ENCODE data around the gene SEC24D. TPM values are rescaled to one million over a fixed set of nuclear protein-coding genes. Genes with fewer than 3 reads are reported as not detected.

The SEC24D gene
- total and polyA plus RNA-seq, 2 of the 8 experiments (the other 6 are each of a cell fraction or from before 2014, with no cell fraction given) = 28.9 to 91.6 TPM

DNA sequence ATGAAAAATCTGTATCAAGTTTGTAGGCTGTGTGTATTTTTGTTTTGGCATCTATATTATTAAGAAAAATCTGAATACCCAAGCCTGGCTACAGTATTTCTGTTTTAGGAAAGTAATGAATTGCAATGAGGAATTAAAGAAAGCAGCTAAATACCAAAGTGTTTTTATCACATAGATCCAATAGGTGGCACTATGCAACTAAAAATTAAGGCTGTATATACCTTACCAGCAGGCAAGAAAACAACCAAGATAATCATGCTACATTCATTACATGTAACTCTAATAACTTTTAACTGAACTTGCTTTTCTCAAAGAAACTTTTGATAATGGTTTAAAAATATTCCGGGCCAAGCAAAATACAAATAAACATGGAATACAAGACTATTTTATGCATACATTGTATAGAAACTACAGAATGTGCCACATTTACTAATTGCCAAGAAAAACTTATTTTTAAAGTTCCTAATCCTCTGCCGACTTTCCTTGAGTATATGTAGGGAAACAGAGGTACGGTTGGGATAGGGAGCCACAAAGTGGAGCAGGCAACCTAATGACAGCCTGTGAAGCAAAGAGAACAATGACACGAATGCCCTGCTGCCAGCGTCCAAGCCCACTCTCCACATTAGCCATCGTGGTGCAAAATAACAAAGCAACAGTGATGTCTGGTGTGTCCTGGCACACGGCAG, 63.7 kb downstream of the SEC24D start (continued):
- TF ChIP-seq, protein P1, sequence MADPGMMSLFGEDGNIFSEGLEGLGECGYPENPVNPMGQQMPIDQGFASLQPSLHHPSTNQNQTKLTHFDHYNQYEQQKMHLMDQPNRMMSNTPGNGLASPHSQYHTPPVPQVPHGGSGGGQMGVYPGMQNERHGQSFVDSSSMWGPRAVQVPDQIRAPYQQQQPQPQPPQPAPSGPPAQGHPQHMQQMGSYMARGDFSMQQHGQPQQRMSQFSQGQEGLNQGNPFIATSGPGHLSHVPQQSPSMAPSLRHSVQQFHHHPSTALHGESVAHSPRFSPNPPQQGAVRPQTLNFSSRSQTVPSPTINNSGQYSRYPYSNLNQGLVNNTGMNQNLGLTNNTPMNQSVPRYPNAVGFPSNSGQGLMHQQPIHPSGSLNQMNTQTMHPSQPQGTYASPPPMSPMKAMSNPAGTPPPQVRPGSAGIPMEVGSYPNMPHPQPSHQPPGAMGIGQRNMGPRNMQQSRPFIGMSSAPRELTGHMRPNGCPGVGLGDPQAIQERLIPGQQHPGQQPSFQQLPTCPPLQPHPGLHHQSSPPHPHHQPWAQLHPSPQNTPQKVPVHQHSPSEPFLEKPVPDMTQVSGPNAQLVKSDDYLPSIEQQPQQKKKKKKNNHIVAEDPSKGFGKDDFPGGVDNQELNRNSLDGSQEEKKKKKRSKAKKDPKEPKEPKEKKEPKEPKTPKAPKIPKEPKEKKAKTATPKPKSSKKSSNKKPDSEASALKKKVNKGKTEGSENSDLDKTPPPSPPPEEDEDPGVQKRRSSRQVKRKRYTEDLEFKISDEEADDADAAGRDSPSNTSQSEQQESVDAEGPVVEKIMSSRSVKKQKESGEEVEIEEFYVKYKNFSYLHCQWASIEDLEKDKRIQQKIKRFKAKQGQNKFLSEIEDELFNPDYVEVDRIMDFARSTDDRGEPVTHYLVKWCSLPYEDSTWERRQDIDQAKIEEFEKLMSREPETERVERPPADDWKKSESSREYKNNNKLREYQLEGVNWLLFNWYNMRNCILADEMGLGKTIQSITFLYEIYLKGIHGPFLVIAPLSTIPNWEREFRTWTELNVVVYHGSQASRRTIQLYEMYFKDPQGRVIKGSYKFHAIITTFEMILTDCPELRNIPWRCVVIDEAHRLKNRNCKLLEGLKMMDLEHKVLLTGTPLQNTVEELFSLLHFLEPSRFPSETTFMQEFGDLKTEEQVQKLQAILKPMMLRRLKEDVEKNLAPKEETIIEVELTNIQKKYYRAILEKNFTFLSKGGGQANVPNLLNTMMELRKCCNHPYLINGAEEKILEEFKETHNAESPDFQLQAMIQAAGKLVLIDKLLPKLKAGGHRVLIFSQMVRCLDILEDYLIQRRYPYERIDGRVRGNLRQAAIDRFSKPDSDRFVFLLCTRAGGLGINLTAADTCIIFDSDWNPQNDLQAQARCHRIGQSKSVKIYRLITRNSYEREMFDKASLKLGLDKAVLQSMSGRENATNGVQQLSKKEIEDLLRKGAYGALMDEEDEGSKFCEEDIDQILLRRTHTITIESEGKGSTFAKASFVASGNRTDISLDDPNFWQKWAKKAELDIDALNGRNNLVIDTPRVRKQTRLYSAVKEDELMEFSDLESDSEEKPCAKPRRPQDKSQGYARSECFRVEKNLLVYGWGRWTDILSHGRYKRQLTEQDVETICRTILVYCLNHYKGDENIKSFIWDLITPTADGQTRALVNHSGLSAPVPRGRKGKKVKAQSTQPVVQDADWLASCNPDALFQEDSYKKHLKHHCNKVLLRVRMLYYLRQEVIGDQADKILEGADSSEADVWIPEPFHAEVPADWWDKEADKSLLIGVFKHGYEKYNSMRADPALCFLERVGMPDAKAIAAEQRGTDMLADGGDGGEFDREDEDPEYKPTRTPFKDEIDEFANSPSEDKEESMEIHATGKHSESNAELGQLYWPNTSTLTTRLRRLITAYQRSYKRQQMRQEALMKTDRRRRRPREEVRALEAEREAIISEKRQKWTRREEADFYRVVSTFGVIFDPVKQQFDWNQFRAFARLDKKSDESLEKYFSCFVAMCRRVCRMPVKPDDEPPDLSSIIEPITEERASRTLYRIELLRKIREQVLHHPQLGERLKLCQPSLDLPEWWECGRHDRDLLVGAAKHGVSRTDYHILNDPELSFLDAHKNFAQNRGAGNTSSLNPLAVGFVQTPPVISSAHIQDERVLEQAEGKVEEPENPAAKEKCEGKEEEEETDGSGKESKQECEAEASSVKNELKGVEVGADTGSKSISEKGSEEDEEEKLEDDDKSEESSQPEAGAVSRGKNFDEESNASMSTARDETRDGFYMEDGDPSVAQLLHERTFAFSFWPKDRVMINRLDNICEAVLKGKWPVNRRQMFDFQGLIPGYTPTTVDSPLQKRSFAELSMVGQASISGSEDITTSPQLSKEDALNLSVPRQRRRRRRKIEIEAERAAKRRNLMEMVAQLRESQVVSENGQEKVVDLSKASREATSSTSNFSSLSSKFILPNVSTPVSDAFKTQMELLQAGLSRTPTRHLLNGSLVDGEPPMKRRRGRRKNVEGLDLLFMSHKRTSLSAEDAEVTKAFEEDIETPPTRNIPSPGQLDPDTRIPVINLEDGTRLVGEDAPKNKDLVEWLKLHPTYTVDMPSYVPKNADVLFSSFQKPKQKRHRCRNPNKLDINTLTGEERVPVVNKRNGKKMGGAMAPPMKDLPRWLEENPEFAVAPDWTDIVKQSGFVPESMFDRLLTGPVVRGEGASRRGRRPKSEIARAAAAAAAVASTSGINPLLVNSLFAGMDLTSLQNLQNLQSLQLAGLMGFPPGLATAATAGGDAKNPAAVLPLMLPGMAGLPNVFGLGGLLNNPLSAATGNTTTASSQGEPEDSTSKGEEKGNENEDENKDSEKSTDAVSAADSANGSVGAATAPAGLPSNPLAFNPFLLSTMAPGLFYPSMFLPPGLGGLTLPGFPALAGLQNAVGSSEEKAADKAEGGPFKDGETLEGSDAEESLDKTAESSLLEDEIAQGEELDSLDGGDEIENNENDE (IDR thresholded peaks at IDR 0.05; ENCODE audit: insufficient replicate concordance, low read length) = peak; percentile 68
- TF ChIP-seq RAD21 (IDR thresholded peaks at IDR 0.05 in 1 of 2, conservative IDR thresholded peaks at IDR 0.05 in 1 of 2; ENCODE audit: low read depth in 2 of 2, low read length in 2 of 2) = peak in 1 of 2 experiments; percentile 82
- TF ChIP-seq EP300 (IDR thresholded peaks at IDR 0.05; ENCODE audit: borderline replicate concordance in 1 of 2, low read depth in 2 of 2, low read length in 2 of 2) = no peak
- TF ChIP-seq, protein P2, sequence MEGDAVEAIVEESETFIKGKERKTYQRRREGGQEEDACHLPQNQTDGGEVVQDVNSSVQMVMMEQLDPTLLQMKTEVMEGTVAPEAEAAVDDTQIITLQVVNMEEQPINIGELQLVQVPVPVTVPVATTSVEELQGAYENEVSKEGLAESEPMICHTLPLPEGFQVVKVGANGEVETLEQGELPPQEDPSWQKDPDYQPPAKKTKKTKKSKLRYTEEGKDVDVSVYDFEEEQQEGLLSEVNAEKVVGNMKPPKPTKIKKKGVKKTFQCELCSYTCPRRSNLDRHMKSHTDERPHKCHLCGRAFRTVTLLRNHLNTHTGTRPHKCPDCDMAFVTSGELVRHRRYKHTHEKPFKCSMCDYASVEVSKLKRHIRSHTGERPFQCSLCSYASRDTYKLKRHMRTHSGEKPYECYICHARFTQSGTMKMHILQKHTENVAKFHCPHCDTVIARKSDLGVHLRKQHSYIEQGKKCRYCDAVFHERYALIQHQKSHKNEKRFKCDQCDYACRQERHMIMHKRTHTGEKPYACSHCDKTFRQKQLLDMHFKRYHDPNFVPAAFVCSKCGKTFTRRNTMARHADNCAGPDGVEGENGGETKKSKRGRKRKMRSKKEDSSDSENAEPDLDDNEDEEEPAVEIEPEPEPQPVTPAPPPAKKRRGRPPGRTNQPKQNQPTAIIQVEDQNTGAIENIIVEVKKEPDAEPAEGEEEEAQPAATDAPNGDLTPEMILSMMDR (IDR thresholded peaks at IDR 0.05; ENCODE audit: control extremely low read depth in 1 of 3, insufficient read depth in 1 of 3, low read depth in 1 of 3, low read length in 3 of 3) = peak in 2 of 3 experiments; percentile 19 to 34; a peak in 2 of 4 replicates
- TF ChIP-seq TAF1 (IDR thresholded peaks at IDR 0.05; ENCODE audit: low read depth, low read length) = no peak
- TF ChIP-seq BRCA1 (IDR thresholded peaks at IDR 0.05; ENCODE audit: low read depth, low read length) = no peak
- no peak for TF ChIP-seq HDAC6 (IDR thresholded peaks at IDR 0.05; ENCODE audit: low read depth, low read length)
